ENCODE data around the gene ACTR6.
"Not testable (repeated sequence)": the region's sequence is repeated elsewhere in the genome, so short reads cannot be mapped to it uniquely, and the experiment has no call there.

ACTR6 gene

GRCh38 chr12:100247765-100248164, 47.1 kb downstream of the ACTR6 start:
- Histone ChIP-seq H3K4me1 (ENCODE audit: control insufficient read depth, insufficient read depth, low read length, poor library complexity, severe bottlenecking) (no peaks in the 10 kb centered on the region), H3K9me3 (ENCODE audit: control insufficient read depth, low read length) (no peaks in the 10 kb centered on the region), H3K36me3 (ENCODE audit: control insufficient read depth, insufficient read depth, low read length) (no peaks in the 10 kb centered on the region), H3K4me3 (ENCODE audit: extremely low read depth, insufficient read depth, low read length, poor library complexity, severe bottlenecking) (no peak overlapping the region), H3K27ac (ENCODE audit: low read depth, low read length, severe bottlenecking) (no peak overlapping the region)
- 100% methylated on average over 1 of the region's 4 CpGs for WGBS, 2 experiments (ENCODE audit: insufficient coverage in 2 of 2)

- H3K27ac ChIP-seq (ENCODE audit: low read depth, low read length, severe bottlenecking), result no peak overlapping the region
Observed at GRCh38 chr12:100248886-100249285, 48.3 kb downstream of the ACTR6 start.

DNA sequence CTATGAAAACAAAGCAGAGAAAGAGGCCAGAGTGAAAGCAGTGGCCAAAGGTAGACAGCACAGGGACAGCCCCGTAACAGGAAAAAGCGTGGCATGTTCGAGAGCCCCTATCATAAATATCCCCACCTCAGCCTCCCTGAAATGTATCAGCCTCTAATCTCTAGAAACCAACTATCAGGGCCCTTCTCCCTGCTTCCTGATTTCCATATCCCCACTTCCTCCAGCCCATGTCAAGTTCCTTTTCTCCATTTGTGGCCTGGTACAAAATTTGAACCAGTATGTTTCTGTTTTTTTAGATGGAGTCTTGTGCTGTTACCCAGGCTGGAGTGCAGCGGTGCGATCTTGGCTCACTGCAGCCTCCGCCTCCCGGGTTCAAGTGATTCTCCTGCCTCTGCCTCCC, 49.3 kb downstream of the ACTR6 start:
- Histone ChIP-seq H3K27ac (ENCODE audit: low read depth, low read length, severe bottlenecking) (no peak overlapping the region), H3K9me3 (ENCODE audit: control insufficient read depth, low read length) (no peaks in the 10 kb centered on the region), H3K36me3 (ENCODE audit: control insufficient read depth, insufficient read depth, low read length) (no peaks in the 10 kb centered on the region), H3K4me3 (ENCODE audit: extremely low read depth, insufficient read depth, low read length, poor library complexity, severe bottlenecking) (no peak overlapping the region), H3K4me1 (ENCODE audit: control insufficient read depth, insufficient read depth, low read length, poor library complexity, severe bottlenecking) (no peaks in the 10 kb centered on the region)
- 97% methylated on average over 6 to 7 of the region's 7 CpGs for WGBS, 2 experiments (ENCODE audit: insufficient coverage in 2 of 2)

More at GRCh38 chr12:100248886-100249285, 48.3 kb downstream of the ACTR6 start:
- Histone ChIP-seq H3K4me1 (ENCODE audit: control insufficient read depth, insufficient read depth, low read length, poor library complexity, severe bottlenecking) (no peaks in the 10 kb centered on the region), H3K4me3 (ENCODE audit: extremely low read depth, insufficient read depth, low read length, poor library complexity, severe bottlenecking) (no peak overlapping the region), H3K9me3 (ENCODE audit: control insufficient read depth, low read length) (no peaks in the 10 kb centered on the region), H3K36me3 (ENCODE audit: control insufficient read depth, insufficient read depth, low read length) (no peaks in the 10 kb centered on the region)

- Histone ChIP-seq H3K36me3 (ENCODE audit: control insufficient read depth, insufficient read depth, low read length) (no peaks in the 10 kb centered on the region), H3K9me3 (ENCODE audit: control insufficient read depth, low read length) (no peaks in the 10 kb centered on the region), H3K4me3 (ENCODE audit: extremely low read depth, insufficient read depth, low read length, poor library complexity, severe bottlenecking) (no peak overlapping the region), H3K27ac (ENCODE audit: low read depth, low read length, severe bottlenecking) (no peak overlapping the region), H3K4me1 (ENCODE audit: control insufficient read depth, insufficient read depth, low read length, poor library complexity, severe bottlenecking) (no peaks in the 10 kb centered on the region)
- 100% methylated on average over 1 of the region's 2 CpGs; no CpG with 5 or more reads in 1 of the 2 experiments for WGBS, 2 experiments (ENCODE audit: insufficient coverage in 2 of 2)
Observed at GRCh38 chr12:100251917-100252316, 51.3 kb downstream of the ACTR6 start.

DNA sequence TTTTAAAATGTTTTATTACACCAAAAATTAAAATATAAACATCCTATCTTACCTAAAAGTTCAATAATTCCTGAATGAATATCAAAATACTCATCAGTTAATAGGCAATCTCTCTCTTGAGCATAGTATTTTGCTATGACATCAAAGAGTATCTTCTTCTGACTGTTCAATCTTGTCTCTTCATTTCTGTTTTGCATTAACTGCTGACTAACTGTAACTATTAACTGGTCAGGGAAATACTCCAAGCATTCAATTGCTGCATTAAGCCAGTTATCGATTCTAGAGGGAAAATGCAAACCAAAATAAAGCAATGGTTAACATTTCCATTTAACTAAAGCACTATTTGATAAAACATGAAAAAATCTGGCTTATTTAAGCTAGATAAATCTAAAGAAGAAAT, 52.8 kb downstream of the ACTR6 start:
- Histone ChIP-seq H3K4me3 (ENCODE audit: extremely low read depth, insufficient read depth, low read length, poor library complexity, severe bottlenecking) (no peak overlapping the region), H3K36me3 (ENCODE audit: control insufficient read depth, insufficient read depth, low read length) (no peaks in the 10 kb centered on the region), H3K27ac (ENCODE audit: low read depth, low read length, severe bottlenecking) (no peak overlapping the region), H3K9me3 (ENCODE audit: control insufficient read depth, low read length) (no peaks in the 10 kb centered on the region), H3K4me1 (ENCODE audit: control insufficient read depth, insufficient read depth, low read length, poor library complexity, severe bottlenecking) (no peaks in the 10 kb centered on the region)
- 100% methylated on average over 1 of the region's 1 CpG for WGBS, 2 experiments (ENCODE audit: insufficient coverage in 2 of 2)

DNA sequence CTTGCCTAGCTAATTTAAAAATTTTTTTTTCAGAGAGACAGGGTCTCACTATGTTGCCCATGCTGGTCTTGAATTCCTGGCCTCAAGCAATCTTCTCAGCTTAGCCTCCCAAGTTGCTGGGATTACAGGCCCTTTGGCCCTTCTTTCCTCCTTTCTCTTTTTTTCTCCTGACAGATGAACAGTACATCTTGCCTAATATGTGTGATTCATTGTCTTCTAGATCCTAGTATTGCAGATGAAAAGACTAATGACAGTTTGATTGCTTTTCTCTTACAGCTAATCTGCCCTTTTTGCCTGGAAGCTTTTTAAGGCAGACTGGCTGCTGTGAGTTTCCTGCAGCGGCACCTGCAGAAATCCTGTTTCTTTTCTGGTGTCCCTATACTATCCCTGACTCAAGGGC, 54.3 kb downstream of the ACTR6 start:
- Histone ChIP-seq H3K4me1 (ENCODE audit: control insufficient read depth, insufficient read depth, low read length, poor library complexity, severe bottlenecking) (no peaks in the 10 kb centered on the region), H3K27ac (ENCODE audit: low read depth, low read length, severe bottlenecking) (no peak overlapping the region)
- WGBS, 2 experiments (ENCODE audit: insufficient coverage in 2 of 2), result 100% methylated on average over 1 of the region's 1 CpG; no CpG with 5 or more reads in 1 of the 2 experiments

GRCh38 chr12:100258127-100258526, 57.5 kb downstream of the ACTR6 start:
- no peaks in the 10 kb centered on the region for H3K9me3 ChIP-seq (ENCODE audit: control insufficient read depth, low read length)
- no CpG with 5 or more reads among the region's 1 CpG for WGBS, 2 experiments (ENCODE audit: insufficient coverage in 2 of 2)

More for the DNA sequence above, 54.3 kb downstream of the ACTR6 start:
- no peak overlapping the region for H3K4me3 ChIP-seq (ENCODE audit: extremely low read depth, insufficient read depth, low read length, poor library complexity, severe bottlenecking)
- no peaks in the 10 kb centered on the region for H3K36me3 ChIP-seq (ENCODE audit: control insufficient read depth, insufficient read depth, low read length)
- H3K9me3 ChIP-seq (ENCODE audit: control insufficient read depth, low read length), result no peaks in the 10 kb centered on the region

DNA sequence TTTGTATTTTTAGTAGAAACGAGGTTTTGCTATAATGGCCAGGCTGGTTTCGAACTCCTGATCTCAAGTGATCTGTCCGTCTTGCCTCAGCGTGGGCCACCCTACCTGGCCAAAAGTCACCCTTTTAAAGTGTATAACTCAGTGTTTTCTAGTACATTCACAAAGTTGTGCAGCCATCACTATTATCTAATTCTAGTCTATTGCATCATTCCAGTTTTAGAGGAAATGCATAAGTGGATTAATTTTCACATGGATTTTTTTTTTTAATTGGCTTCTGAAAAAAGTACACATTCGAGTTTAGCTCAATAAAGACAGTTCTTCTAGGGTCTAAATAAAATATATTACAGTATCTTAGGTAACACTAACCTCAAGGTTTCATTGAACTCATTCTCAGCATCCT, 62.5 kb downstream of the ACTR6 start:
- no peak overlapping the region for H3K4me3 ChIP-seq (ENCODE audit: extremely low read depth, insufficient read depth, low read length, poor library complexity, severe bottlenecking)
- H3K4me1 ChIP-seq (ENCODE audit: control insufficient read depth, insufficient read depth, low read length, poor library complexity, severe bottlenecking), result no peaks in the 10 kb centered on the region
- 94 to 96% methylated on average over 3 to 4 of the region's 5 CpGs for WGBS, 2 experiments (ENCODE audit: insufficient coverage in 2 of 2)
- H3K27ac ChIP-seq (ENCODE audit: low read depth, low read length, severe bottlenecking), result no peak overlapping the region
- no peaks in the 10 kb centered on the region for H3K36me3 ChIP-seq (ENCODE audit: control insufficient read depth, insufficient read depth, low read length)
- no peaks in the 10 kb centered on the region for H3K9me3 ChIP-seq (ENCODE audit: control insufficient read depth, low read length)

More at GRCh38 chr12:100258127-100258526, 57.5 kb downstream of the ACTR6 start:
- Histone ChIP-seq H3K27ac (ENCODE audit: low read depth, low read length, severe bottlenecking) (no peak overlapping the region), H3K4me3 (ENCODE audit: extremely low read depth, insufficient read depth, low read length, poor library complexity, severe bottlenecking) (no peak overlapping the region), H3K36me3 (ENCODE audit: control insufficient read depth, insufficient read depth, low read length) (no peaks in the 10 kb centered on the region), H3K4me1 (ENCODE audit: control insufficient read depth, insufficient read depth, low read length, poor library complexity, severe bottlenecking) (no peaks in the 10 kb centered on the region)

- not testable (repeated sequence) for H3K4me3 ChIP-seq (ENCODE audit: extremely low read depth, insufficient read depth, low read length, poor library complexity, severe bottlenecking); H3K4me1 ChIP-seq (ENCODE audit: control insufficient read depth, insufficient read depth, low read length, poor library complexity, severe bottlenecking); H3K27ac ChIP-seq (ENCODE audit: low read depth, low read length, severe bottlenecking); H3K36me3 ChIP-seq (ENCODE audit: control insufficient read depth, insufficient read depth, low read length); H3K9me3 ChIP-seq (ENCODE audit: control insufficient read depth, low read length)
- 84 to 96% methylated on average over 5 of the region's 5 CpGs for WGBS, 2 experiments (ENCODE audit: insufficient coverage in 2 of 2)
Observed at GRCh38 chr12:100265107-100265506, 64.5 kb downstream of the ACTR6 start.

DNA sequence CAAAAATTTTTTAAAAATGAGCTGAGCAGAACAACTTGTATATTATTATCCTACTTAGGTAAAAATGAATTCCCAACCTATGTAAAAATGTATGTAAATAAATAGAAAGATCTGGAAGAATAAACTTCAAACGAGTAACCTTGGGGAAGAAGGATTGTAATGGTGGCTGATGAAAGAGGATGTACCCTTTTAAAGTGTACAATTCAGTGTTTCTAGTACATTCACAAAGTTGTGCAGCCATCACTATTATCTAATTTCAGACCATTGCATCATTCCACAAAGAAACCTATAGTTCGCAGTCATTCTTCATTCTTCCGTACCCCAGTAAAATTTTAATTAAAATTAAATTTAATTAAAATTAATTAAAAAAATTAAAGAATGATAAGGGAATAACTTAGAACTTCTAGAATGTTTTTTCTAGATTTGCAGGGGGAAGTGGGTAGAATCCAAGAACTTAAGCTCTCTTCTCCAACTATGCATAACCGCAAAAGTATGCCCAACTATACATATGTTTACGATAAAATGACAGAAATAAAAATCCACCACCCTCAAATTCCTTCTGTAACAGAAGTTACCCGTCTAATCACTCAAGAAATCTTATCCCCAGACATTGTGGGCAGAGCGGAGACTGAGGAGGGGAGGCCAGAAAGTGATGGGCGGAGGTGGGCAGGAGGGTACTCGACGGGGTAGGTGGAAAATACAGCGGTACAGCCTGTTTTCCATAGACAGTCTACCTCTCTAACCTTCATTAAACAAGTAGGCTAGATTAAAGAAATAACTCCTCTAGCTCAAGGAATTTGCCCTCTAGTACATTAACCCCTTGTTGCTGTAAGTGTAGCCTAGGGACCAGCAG, 65.3 kb downstream of the ACTR6 start:
- peak overlapping the region; percentile 97 for H3K27ac ChIP-seq (ENCODE audit: low read depth, low read length, severe bottlenecking)
- H3K9me3 ChIP-seq (ENCODE audit: control insufficient read depth, low read length), result no peaks in the 10 kb centered on the region
- peaks cover 10% of the 10 kb centered on the region for H3K36me3 ChIP-seq (ENCODE audit: control insufficient read depth, insufficient read depth, low read length)
- no peaks in the 10 kb centered on the region for H3K4me1 ChIP-seq (ENCODE audit: control insufficient read depth, insufficient read depth, low read length, poor library complexity, severe bottlenecking)
- peak overlapping the region; percentile 97 for H3K4me3 ChIP-seq (ENCODE audit: extremely low read depth, insufficient read depth, low read length, poor library complexity, severe bottlenecking)
- WGBS, 2 experiments (ENCODE audit: insufficient coverage in 2 of 2), result no CpG with 5 or more reads among the region's 11 CpGs

DNA sequence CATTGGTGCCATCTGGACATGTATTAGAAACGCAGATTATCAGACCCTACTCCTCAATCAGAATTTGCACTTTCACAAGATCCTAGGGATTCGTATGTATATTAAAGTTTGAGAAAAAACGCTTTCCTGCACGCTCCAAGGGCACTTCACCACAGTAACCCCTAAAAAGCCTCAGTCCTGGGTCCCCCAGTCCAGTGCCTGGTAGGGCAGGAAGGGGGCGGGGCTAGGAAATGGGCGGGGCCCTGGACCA, 65.9 kb downstream of the ACTR6 start:
- no peaks in the 10 kb centered on the region for H3K9me3 ChIP-seq (ENCODE audit: control insufficient read depth, low read length)
- no peaks in the 10 kb centered on the region for H3K4me1 ChIP-seq (ENCODE audit: control insufficient read depth, insufficient read depth, low read length, poor library complexity, severe bottlenecking)
- peak overlapping the region; percentile 97 for H3K27ac ChIP-seq (ENCODE audit: low read depth, low read length, severe bottlenecking)
- H3K36me3 ChIP-seq (ENCODE audit: control insufficient read depth, insufficient read depth, low read length), result peaks cover 10% of the 10 kb centered on the region
- H3K4me3 ChIP-seq (ENCODE audit: extremely low read depth, insufficient read depth, low read length, poor library complexity, severe bottlenecking), result peak overlapping the region; percentile 97
- WGBS, 2 experiments (ENCODE audit: insufficient coverage in 2 of 2), result 0% methylated on average over 2 of the region's 6 CpGs; no CpG with 5 or more reads in 1 of the 2 experiments

All from mesodermal cell (in vitro differentiated cells).